IMR-90 (cell line): Measurements from ENCODE around the gene SLC6A2.

Source experiments
- CEBPB ChIP-seq: IDR thresholded peaks from 2 replicates; pipeline ENCODE4 v1.6.1; 2012; ENCODE audit warnings: low read depth, low read length, improper control_type of control experiment
- CTCF ChIP-seq: conservative IDR thresholded peaks from 2 replicates; pipeline ENCODE4 v1.5.1; 2012; ENCODE audit warnings: mild to moderate bottlenecking, low read depth, low read length, improper control_type of control experiment
- POLR2A ChIP-seq: IDR thresholded peaks from 2 replicates; pipeline ENCODE4 v1.6.1; 2012; ENCODE audit warnings: mild to moderate bottlenecking, low read depth, low read length

GRCh38 chr16:55698946-55699345 lies 43.2 kb downstream of the SLC6A2 start:
- no peak for TF ChIP-seq CTCF
- TF ChIP-seq CEBPB: no peak
- no peak for TF ChIP-seq POLR2A
